RPMI8226 (cell line): ENCODE data around the gene ABTB2.
"Not testable (repeated sequence)": the region's sequence is repeated elsewhere in the genome, so short reads cannot be mapped to it uniquely, and the experiment has no call there.

Experiments used
- DNase-seq: peaks from one replicate; pipeline ENCODE4 v3.0.0-alpha.2; 2015

ABTB2 gene

DNA sequence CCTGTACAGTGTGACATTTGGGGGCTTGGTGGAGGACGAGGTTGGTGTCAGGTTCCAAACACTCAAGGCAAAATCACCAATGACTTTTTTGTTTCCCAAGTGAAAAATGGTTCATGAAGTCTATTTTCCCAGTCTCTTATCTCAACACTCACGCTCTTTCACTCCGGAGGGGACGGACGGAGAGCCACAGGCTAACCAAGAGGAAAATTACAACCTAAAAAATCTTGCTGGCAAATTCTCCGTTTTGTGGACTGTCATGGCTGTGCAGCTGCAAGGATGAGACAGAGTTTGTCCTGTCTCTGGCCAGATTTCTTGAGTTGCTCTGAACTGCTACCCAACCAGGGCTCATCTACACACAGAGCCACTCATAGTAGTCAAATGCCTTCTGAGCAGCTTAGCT, 101.2 kb downstream of the ABTB2 start:
- no peak for DNase-seq

DNA sequence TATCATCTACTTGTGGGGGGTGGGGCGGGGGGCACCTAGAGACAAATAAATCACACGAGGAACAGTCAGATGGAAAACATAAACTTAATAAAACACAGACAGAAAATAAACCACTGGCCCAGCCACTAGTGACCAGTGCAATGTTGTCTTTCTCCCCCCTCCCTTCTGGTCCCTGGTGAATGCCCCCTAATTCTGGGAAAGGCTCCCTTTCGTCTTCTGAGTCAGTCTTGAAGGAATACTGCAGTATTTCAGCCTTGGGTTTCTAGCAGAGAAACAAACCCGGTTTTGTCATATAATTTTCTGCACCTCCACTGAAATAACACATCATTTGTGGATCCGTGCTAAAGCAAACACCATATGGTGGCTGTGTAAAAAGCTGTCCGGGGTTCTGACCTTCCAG, 101.7 kb downstream of the ABTB2 start:
- no peak for DNase-seq

DNA sequence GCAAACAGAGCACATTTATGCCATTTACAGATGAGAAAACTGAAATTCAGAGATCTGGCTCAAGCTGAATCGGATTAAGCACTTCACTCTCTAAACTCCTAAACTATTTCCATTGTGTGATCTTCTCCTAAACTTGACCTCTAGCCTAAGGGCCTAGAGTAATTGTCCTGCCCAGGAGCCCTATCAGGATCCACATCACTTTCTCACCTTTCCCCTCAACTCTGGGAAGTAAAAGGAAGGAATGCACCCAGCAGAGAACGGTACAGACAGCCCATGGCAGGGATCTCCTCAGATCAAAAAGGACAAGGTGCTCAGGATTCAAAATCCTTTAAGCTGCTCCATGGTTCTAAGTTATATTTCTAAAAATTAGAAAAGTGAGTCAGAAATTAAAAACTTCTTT, 102.7 kb downstream of the ABTB2 start:
- no peak for DNase-seq

DNA sequence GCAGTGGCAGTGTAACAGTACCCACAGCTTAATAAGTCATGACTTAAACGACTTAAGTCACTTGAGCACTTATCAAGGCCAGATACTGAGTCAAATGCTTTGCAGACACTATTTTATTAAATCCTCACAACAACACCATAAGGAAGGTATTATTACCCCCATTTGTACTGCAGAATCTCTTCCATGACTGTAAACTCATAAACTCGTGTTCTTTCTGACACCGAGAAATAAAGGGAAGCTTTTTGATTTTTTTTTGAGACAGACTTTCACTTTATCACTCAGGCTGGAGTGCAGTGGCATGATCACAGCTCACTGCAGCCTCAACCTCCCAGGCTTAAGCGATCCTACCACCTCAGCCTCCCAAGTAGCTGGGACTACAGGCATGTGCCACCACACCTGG, 103.8 kb downstream of the ABTB2 start:
- DNase-seq, result no peak

DNA sequence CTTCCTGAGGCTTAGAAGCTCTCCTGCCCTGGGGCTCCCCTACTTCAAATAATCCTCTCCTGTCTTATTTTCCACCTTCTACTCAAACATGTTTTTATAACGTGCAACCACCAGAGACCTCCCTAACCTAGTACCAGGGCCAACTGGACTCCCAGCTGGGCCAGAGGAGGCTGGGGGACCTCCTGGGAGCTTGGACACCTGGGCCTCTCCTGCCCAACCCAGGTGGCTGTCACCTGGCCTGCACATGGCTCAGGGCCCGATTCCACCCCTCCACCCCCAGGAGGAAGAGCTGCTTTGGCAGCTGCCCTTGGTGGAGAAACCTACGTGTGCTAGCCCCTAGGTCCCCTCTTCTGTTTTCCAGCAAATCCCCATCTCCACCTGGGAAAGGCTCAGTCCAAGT, 105.2 kb downstream of the ABTB2 start:
- peak; percentile 8 for DNase-seq

DNA sequence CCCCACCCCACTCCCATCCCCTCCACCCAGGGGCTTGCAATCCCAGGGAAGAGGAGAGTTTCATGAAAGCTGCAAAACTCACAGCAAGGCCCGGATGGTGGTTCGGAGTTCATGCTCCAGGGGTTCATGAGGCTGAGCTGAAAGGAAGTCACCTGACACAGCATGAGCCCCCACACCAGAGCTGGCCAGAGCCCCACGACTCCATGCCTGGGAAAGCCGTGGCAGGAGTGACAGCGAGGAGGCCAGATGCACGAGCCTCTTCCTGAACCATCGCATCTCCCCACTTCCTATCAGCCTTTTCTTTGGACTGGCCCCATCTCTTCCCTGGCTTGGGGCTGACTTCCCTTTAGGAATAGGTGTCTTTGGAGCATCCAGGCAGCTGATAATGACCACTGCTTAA, 105.8 kb downstream of the ABTB2 start:
- no peak for DNase-seq

DNA sequence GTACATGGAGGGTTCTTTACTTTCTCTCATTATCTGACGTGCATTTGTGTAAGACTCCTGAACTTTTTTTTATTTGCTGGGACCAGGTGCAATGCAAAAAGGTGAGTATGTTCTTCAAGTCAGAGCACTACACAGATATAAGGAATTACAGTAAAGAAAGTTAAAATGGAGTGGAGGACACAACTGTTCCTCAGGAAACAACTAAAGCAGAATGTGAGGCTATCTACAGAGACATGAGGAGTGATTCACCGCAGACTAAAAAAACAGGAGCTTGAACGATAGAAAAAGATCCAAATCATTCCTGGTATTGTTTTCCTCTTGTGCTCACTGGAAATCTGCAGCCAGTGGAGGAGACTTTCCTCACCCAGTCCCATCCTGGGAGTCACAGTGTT, 106.2 kb downstream of the ABTB2 start:
- no peak for DNase-seq

DNA sequence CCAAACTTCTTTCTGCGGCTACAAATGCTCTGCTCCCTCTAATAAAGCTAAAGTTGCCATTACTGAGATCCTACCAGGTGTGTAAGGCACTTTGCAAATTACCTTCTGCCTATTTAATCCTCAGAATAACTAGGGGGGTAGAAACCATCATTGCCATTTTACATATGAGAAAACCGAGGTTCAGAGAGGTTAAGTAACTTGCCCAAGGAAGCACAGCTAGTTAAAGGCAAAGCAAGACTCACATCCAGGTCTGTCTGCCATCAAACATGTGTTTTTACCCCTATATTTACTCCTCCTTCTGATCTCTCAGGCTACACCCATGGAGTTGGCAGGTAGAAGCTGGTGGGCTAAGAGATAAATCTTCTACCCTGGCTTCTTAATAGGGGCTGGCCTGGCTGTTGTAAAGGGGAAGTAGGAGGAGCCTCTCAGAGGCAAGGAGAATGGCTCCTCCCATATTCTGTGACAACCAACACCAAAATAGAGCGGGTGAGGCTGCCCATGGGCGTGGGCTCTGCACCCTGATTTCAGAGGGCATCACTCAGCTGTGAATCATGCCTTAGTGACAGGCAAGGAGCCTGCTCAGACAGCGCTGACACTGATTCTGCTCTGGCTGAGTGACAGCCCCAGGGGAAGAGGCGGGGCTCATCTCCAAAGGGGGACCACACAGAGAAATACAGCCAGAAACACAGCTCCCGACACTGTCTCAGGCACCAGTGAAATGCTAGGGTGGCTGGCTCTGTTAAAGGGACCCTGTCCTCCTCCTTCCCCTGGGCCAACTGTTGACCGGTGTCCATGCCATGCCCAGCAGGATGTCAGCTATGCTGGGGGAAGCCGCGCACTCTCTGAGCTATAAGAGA, 106.8 kb downstream of the ABTB2 start:
- peak; percentile 36 for DNase-seq

DNA sequence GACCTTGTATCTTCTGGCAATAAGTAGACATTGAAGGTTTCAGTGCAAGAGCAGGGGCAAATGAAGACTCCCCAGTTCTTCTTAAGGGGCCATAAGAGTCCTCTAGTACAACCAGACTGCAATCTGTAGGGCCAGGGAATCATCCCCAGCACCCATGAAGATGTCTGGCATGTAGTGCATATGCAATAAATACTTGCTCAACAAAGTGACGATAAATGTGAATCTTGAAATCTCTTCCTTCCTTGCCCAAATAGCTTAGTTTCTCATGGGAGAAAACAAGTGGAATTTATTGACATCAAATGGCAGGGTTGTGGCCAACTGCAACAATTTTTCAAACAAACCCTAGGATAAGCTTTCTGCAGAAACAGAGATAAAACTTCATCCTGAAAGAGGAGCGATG, 107.6 kb downstream of the ABTB2 start:
- DNase-seq, result no peak

DNA sequence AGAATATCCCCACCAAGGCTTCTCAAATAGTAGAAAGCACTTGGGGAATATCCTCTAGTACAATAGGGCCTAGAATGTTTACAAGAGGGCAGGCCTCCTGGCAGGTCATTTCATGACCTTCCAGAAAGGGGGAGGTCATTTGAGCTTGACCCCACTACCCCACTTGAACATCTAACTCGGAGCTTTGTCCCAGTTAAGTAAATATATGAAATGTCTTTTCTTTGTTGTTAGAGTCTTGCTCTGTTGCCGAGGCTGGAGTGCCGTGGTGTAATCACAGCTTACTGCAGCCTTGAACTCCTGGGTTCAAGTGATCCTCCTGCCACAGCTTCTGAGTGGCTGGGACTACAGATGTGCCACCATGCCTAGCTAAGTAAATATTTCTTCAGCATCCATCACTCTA, 108.4 kb downstream of the ABTB2 start:
- DNase-seq, result no peak

DNA sequence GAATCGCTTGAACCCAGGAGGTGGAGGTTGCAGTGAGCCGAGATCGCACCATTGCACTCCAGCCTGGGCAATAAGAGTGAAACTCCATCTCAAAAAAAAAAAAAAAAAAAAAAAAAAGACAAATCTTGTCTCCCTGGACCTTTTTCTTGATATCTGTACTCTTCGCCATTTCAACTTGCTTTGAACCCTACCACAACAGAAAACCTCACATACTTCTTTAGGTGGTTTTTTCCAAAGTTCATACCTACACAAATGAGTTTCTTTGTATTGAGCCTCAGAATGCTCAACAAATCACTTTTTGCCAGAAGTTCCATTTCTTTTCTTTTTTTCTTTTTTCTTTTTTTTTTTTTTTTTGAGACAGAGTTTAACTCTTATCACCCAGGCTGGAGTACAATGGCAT, 111.3 kb downstream of the ABTB2 start:
- not testable (repeated sequence) for DNase-seq

DNA sequence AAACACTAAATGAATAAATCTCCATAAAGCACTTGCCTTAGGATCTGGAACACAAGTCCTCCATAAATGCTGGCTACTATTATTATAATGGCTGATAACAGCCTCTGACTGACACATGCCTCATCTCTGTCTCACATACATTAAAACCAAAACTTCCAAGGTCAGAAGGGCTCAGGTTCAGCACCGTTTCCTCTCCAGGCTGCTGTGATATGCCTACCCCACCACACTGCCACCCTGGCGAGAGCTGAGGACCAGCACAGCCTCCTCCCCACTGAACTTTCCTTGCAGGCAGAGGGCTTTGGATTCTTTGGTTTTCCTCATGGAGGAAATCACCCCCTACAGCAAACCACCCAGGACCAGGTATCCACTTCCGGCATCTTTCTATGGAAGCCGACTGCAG, 112.8 kb downstream of the ABTB2 start:
- no peak for DNase-seq

DNA sequence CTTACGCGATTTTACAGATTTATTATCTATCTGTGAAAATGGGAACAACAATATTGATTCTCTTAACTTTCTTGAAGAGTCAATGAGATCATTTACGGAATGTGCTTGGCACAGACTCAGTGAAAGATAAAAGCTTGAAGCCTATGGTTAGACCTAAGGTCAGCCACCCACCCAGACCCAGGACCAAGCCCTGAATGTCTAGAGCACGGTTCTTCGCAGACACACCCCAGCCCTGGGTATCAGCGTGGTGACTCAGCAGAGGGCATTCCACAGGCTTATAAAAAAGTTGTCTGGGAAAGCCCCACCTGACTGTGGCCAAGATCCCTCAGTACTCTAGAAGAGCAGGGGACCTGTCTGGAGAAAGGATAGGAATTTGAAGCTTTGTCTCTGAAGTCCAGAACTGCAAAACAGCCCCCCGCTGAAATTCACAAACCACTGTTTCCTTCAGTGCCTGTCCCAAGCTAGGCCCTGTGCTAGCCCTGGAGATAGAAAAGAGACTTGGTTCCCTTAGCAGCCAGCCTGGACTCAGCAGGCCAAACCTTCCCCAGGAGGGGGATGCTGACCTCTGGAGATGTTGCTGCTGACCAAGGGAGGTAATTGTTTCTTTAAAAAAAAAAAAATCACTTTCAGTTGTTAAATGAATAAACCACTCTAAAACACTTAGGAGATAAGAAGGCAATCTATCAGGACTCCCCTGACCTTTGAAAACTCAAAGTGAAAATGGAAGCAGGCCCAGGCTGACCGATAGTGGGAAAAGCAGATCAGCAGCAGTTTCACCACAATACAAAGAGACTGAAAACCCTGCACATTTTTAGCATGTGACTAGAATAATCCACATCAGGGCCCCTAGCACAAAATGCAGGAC, 114.0 kb downstream of the ABTB2 start:
- DNase-seq, result no peak

DNA sequence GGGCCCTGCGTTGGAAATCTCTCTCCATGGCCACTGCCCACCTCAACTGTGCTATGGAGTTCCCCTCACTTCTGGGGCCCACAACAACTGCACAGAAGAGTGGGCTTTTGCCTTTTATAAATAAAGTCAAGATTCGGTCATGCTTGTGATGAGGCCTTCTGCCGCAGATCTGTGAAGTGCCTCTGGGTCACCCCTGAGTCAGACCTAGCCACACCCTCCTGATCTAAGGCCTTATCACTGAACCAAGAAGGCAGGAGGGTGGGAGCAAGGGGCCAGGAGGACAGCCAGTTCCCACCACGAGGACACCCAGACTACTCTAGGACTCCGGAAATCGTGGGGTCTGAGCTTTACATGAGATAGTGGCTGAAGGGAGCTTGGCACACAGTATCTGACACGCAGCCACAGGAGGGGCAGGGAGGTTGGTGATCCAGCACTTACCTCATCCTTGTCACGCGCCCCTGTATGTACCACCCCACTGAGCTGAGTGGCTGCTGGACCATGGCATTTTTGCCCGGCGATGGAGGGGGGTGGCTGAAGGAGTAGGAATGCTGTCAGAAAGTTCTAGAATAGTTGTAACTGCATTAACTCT, 115.7 kb downstream of the ABTB2 start:
- no peak for DNase-seq

DNA sequence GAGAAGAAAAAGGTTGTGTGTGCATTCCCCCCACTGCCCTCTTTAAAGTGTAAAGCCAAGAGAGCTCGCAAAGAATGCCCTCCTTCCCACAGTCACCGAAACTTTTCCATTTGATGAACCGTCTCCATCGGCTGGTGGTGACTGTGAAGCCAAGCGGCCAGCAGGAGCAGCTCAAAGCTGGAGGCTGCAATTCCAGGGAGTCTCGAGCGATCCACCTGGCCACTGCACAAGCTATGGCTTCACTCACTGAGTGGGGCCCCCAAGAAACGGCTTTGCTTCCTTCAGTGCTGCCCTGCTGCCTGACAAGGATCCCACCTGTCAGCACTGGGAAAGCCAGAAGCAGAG, 117.7 kb downstream of the ABTB2 start:
- DNase-seq, result no peak

DNA sequence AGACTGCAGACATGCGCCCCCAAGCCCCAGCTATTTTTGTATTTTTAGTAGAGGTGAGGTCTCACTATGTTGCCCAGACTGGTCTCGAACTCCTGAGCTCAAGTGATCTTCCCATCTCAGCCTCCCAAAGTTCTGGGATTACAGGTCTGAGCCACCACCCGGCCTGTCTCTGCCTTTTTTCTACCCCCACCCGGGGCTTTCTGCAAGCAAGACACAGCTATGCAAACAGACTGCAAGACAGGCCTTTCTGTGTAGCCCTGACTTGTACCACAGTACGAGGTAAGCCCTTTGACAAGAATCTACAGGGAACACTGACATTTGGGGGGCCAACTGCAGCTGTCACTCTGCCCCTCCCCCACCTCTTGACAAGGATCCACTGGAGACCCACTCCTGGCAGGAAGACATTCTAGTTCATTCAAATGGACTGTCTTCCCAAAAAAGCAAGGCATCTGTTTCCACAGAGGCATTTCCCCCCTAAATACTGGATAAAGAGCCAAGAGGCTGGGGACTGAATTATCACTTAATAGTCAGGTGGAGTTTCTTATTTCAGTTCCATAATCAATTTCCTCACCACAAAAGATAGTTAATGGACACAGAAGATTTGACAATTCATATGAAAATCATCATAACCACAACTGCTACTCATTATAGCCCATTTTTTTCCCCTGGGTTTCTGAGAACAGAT, 118.2 kb downstream of the ABTB2 start:
- no peak for DNase-seq

DNA sequence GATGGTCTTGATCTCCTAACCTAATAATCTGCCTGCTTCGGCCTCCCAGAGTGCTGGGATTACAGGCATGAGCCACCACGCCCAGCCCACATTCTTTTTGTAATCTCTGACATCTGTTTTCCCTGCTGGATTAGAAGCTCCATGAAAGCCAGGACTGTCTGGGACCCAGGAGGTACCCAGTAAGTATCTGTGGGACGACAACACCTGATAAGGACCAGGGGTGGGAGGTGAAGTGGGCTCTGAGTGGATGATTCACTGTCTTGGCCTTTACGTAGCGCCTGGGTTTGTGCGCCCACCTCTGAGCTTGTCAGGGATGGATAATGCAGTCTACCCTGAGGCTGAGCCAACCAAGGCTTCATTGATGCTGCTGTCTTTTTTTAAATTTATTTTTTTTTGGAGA, 118.8 kb downstream of the ABTB2 start:
- DNase-seq, result no peak

DNA sequence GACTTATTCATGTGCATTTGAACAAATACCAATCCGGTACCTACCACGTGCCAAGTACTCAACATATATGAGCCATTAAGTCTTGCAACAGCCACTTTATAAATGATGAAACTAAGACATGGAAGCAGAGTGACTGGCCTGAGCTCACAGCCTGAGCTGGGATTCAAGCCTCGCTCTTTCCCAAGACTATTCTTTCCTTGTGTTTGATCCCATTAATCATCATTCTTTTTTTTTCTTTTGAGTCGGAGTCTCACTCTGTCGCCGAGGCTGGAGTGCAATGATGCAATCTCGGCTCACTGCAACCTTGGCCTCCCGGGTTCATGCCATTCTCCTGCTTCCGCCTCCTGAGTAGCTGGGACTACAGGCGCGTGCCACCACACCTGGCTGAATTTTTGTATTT, 119.3 kb downstream of the ABTB2 start:
- DNase-seq, result no peak

DNA sequence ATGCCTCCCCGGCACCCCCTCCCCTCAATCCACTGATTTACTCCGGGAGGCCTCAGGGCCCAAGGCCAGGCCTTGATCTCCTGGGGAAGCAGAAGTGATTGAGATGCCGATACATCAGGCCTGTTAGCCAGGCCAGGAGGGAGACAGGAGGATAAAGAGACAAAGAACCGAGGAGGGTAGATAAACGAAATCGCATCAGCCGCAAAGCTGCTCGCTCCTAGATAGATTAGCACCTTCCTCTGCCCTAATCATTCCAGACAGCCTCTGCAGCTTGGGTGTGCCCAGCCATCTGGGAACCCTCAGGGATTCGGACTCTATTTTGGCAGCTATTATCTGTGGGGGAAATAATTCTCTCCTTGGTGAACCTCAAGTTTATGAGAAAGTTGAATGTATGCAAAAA, 121.2 kb downstream of the ABTB2 start:
- DNase-seq, result no peak

DNA sequence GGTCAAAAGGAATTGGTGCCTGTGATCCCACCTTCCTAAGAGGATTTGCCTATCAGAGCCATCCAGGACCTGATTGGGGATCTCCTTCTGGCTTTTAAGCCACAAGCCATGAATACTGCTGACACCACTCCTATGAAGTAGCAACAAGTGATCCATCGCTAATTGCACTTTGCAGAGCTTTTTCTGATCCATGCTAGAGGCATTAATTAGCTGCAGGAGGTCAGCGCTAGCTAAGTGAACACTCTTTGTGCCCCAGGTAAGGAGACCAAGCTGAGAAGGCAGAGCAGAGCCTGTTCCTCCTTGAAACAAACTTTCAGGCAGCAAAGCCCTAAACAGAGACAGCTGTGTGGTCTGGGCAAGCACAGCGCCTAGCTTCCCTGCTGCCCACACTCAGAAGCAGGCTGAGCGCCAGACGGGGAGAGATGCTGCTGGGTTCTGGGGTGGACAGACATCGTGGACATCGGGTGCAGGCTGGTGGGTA, 122.2 kb downstream of the ABTB2 start:
- DNase-seq, result no peak

DNA sequence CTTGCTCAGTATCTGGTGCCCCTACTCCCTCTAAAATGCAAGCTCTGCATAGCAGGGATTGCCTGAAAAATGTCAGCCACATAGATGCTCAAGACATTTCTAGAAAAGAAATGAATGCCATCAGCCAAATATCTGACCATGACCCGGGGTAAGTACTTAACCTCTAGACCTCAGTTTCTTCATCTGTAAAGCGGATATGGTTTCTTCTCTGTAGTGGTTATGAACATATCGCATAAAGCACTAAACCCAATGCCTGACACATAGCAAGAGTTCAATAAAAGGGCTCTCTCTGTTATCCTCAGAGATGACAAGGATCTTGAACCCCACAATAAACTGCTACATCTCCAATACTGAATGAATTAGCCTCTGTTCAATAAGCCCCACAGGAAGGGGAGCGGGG, 122.6 kb downstream of the ABTB2 start:
- no peak for DNase-seq

DNA sequence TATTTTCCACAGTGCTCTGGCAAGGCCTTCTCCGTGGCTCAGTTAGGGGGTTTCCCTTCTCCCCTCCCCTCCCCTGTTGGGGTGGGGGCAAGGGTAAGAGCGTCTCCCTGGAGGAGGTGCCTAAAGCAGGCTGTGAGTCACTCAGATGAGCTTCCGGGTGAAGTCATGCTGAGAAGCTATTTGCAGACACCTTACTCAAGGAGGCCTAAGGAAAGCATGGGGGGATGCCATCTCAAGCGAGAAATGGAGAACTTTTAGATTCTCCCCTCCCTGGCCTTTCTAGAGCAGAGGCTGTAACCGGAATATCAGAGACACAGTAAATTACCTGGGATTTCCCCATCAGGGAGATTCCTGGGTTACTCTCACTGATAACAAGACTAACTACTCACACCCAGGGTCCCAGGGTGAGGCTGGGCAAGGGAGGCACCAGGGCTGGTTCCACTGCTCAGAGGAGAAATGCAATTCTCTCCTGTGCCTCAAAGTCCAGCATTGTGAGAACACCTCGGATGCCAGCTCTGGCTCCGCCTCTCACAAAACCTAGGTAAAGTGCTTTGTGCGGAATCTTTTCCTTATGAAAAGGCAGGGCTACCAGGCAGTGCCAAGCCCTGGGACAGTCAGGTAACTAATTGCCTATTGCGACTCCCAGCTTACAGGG, 123.6 kb downstream of the ABTB2 start:
- peak; percentile 8 for DNase-seq

DNA sequence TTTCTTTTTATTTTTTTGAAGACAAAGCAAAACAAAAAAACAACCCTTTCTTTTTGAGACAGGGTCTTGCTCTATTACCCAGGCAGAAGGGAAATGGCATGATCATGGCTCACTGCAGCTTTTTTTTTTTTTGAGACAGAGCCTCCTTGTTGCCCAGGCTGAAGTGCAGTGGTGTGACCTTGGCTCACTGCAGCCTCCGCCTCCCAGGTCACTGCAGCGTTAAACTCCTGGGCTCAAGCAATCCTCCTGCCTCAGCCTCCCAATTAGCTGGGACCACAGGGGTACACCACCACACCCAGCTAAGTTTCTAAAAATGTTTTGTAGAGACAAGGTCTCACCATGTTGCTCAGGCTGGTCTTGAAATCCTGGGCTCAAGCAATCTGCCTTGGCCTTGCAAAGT, 124.6 kb downstream of the ABTB2 start:
- DNase-seq, result no peak
